Stimulated activated CD8-positive, alpha-beta memory T cell treated with anti-CD3 and anti-CD28 coated beads, Interleukin-4, amount 100 ng/mL, for 24 hours (primary cell): ENCODE measurements around the gene HUS1B.
"Not testable (repeated sequence)": the region's sequence is repeated elsewhere in the genome, so short reads cannot be mapped to it uniquely, and the experiment has no call there.

Experiments used
- DNase-seq: peaks from one replicate; pipeline ENCODE4 v3.0.0-alpha.2; 2020; ENCODE audit warnings: low read depth

HUS1B gene

GRCh38 chr6:678520-678919, 21.6 kb upstream of the HUS1B start:
- DNase-seq: no peak

- DNase-seq: no peak
These were observed 21.0 kb upstream of the HUS1B start for GRCh38 chr6:677919-678318.

- DNase-seq: no peak
These were observed 18.1 kb upstream of the HUS1B start for GRCh38 chr6:674956-675355.

- DNase-seq: no peak
These were observed 17.5 kb upstream of the HUS1B start for GRCh38 chr6:674406-674805.

GRCh38 chr6:667253-667927, 10.5 kb upstream of the HUS1B start:
- DNase-seq: no peak

GRCh38 chr6:665403-666267, 8.7 kb upstream of the HUS1B start:
- DNase-seq: no peak

GRCh38 chr6:663788-664187, 6.9 kb upstream of the HUS1B start:
- DNase-seq: not testable (repeated sequence)

- no peak for DNase-seq
These were observed 3.0 kb upstream of the HUS1B start for GRCh38 chr6:659716-660581.

- no peak for DNase-seq
These were observed 1.3 kb upstream of the HUS1B start for GRCh38 chr6:658244-658643.

GRCh38 chr6:657743-658142, 843 bp upstream of the HUS1B start:
- no peak for DNase-seq

- no peak for DNase-seq
These were observed 2.8 kb downstream of the HUS1B start for GRCh38 chr6:654136-654535.

GRCh38 chr6:652865-653264, 4.0 kb downstream of the HUS1B start:
- DNase-seq: no peak

GRCh38 chr6:650098-650497, 6.8 kb downstream of the HUS1B start:
- no peak for DNase-seq

GRCh38 chr6:642805-643204, 14.1 kb downstream of the HUS1B start:
- DNase-seq: no peak

- DNase-seq: no peak
These were observed 15.5 kb downstream of the HUS1B start for GRCh38 chr6:641225-641985.

GRCh38 chr6:636488-636887, 20.4 kb downstream of the HUS1B start:
- no peak for DNase-seq

- DNase-seq: no peak
These were observed 21.7 kb downstream of the HUS1B start for GRCh38 chr6:635233-635632.

GRCh38 chr6:633611-634010, 23.3 kb downstream of the HUS1B start:
- DNase-seq: no peak

- DNase-seq: no peak
These were observed 28.1 kb downstream of the HUS1B start for GRCh38 chr6:628766-629165.

GRCh38 chr6:626236-626635, 30.7 kb downstream of the HUS1B start:
- no peak for DNase-seq

- no peak for DNase-seq
These were observed 31.9 kb downstream of the HUS1B start for GRCh38 chr6:624979-625378.

- no peak for DNase-seq
These were observed 34.4 kb downstream of the HUS1B start for GRCh38 chr6:622462-622861.
